ENCODE results near the gene SLC39A11.
"Not testable (repeated sequence)": the region's sequence is repeated elsewhere in the genome, so short reads cannot be mapped to it uniquely, and the experiment has no call there.

Gene SLC39A11

GRCh38 chr17:72942579-72942978 lies 149.9 kb downstream of the SLC39A11 start:
- no peak overlapping the region for H3K27ac Mint-ChIP-seq

GRCh38 chr17:72940496-72940895 lies 152.0 kb downstream of the SLC39A11 start:
- Mint-ChIP-seq H3K27me3 (no peaks in the 10 kb centered on the region), H3K9me3 (ENCODE audit: low read depth) (no peaks in the 10 kb centered on the region), H3K4me1 (ENCODE audit: low read depth) (no peaks in the 10 kb centered on the region), H3K36me3 (peaks cover 13% of the 10 kb centered on the region), H3K4me3 (no peak overlapping the region), H3K27ac (no peak overlapping the region)

More at GRCh38 chr17:72942579-72942978, 149.9 kb downstream of the SLC39A11 start:
- no peaks in the 10 kb centered on the region for H3K9me3 Mint-ChIP-seq (ENCODE audit: low read depth)
- H3K36me3 Mint-ChIP-seq, result peaks cover 22% of the 10 kb centered on the region
- H3K27me3 Mint-ChIP-seq, result no peaks in the 10 kb centered on the region
- no peak overlapping the region for H3K4me3 Mint-ChIP-seq
- no peaks in the 10 kb centered on the region for H3K4me1 Mint-ChIP-seq (ENCODE audit: low read depth)

- Mint-ChIP-seq H3K9me3 (ENCODE audit: low read depth) (no peaks in the 10 kb centered on the region), H3K27me3 (no peaks in the 10 kb centered on the region), H3K36me3 (peaks cover 16% of the 10 kb centered on the region), H3K27ac (no peak overlapping the region), H3K4me3 (no peak overlapping the region), H3K4me1 (ENCODE audit: low read depth) (no peaks in the 10 kb centered on the region)
Observed at GRCh38 chr17:72938482-72938881, 154.0 kb downstream of the SLC39A11 start.

GRCh38 chr17:72937707-72938106 lies 154.8 kb downstream of the SLC39A11 start:
- Mint-ChIP-seq H3K9me3 (ENCODE audit: low read depth) (no peaks in the 10 kb centered on the region), H3K27me3 (no peaks in the 10 kb centered on the region), H3K27ac (no peak overlapping the region), H3K36me3 (peaks cover 16% of the 10 kb centered on the region), H3K4me3 (no peak overlapping the region), H3K4me1 (ENCODE audit: low read depth) (no peaks in the 10 kb centered on the region)

- H3K36me3 Mint-ChIP-seq, result peaks cover 15% of the 10 kb centered on the region
- not testable (repeated sequence) for H3K27ac Mint-ChIP-seq; H3K4me1 Mint-ChIP-seq (ENCODE audit: low read depth); H3K27me3 Mint-ChIP-seq; H3K4me3 Mint-ChIP-seq; H3K9me3 Mint-ChIP-seq (ENCODE audit: low read depth)
Observed at GRCh38 chr17:72937254-72937653, 155.2 kb downstream of the SLC39A11 start.

- H3K4me1 Mint-ChIP-seq (ENCODE audit: low read depth), result peaks cover 10% of the 10 kb centered on the region
- H3K27ac Mint-ChIP-seq, result no peak overlapping the region
- no peaks in the 10 kb centered on the region for H3K27me3 Mint-ChIP-seq
- H3K4me3 Mint-ChIP-seq, result no peak overlapping the region
- no peaks in the 10 kb centered on the region for H3K9me3 Mint-ChIP-seq (ENCODE audit: low read depth)
- peaks cover 15% of the 10 kb centered on the region for H3K36me3 Mint-ChIP-seq
Observed at GRCh38 chr17:72935984-72936383, 156.5 kb downstream of the SLC39A11 start.

GRCh38 chr17:72934927-72935326 lies 157.6 kb downstream of the SLC39A11 start:
- Mint-ChIP-seq H3K9me3 (ENCODE audit: low read depth) (no peaks in the 10 kb centered on the region), H3K36me3 (peaks cover 11% of the 10 kb centered on the region), H3K27ac (no peak overlapping the region), H3K4me3 (no peak overlapping the region), H3K27me3 (no peaks in the 10 kb centered on the region), H3K4me1 (ENCODE audit: low read depth) (peaks cover 14% of the 10 kb centered on the region)

- Mint-ChIP-seq H3K9me3 (ENCODE audit: low read depth) (no peaks in the 10 kb centered on the region), H3K27me3 (no peaks in the 10 kb centered on the region), H3K36me3 (peaks cover 5% of the 10 kb centered on the region), H3K4me3 (no peak overlapping the region), H3K27ac (no peak overlapping the region), H3K4me1 (ENCODE audit: low read depth) (peaks cover 14% of the 10 kb centered on the region)
Observed at GRCh38 chr17:72931635-72932034, 160.9 kb downstream of the SLC39A11 start.

GRCh38 chr17:72931163-72931562 lies 161.3 kb downstream of the SLC39A11 start:
- H3K4me1 Mint-ChIP-seq (ENCODE audit: low read depth), result peaks cover 14% of the 10 kb centered on the region
- no peak overlapping the region for H3K27ac Mint-ChIP-seq
- H3K36me3 Mint-ChIP-seq, result peaks cover 3% of the 10 kb centered on the region
- no peak overlapping the region for H3K4me3 Mint-ChIP-seq
- H3K9me3 Mint-ChIP-seq (ENCODE audit: low read depth), result no peaks in the 10 kb centered on the region
- H3K27me3 Mint-ChIP-seq, result no peaks in the 10 kb centered on the region

- H3K4me3 Mint-ChIP-seq, result no peak overlapping the region
- peaks cover 14% of the 10 kb centered on the region for H3K4me1 Mint-ChIP-seq (ENCODE audit: low read depth)
- no peaks in the 10 kb centered on the region for H3K27me3 Mint-ChIP-seq
- no peaks in the 10 kb centered on the region for H3K9me3 Mint-ChIP-seq (ENCODE audit: low read depth)
- H3K36me3 Mint-ChIP-seq, result peaks cover 4% of the 10 kb centered on the region
- H3K27ac Mint-ChIP-seq, result no peak overlapping the region
Observed at GRCh38 chr17:72930031-72930430, 162.5 kb downstream of the SLC39A11 start.

- Mint-ChIP-seq H3K9me3 (ENCODE audit: low read depth) (no peaks in the 10 kb centered on the region), H3K27ac (no peak overlapping the region), H3K27me3 (no peaks in the 10 kb centered on the region), H3K36me3 (peaks cover 3% of the 10 kb centered on the region), H3K4me1 (ENCODE audit: low read depth) (peaks cover 14% of the 10 kb centered on the region), H3K4me3 (no peak overlapping the region)
Observed at GRCh38 chr17:72928454-72929136, 163.9 kb downstream of the SLC39A11 start.

- Mint-ChIP-seq H3K36me3 (peaks cover 9% of the 10 kb centered on the region), H3K27ac (no peak overlapping the region), H3K4me3 (no peak overlapping the region), H3K4me1 (ENCODE audit: low read depth) (peaks cover 14% of the 10 kb centered on the region), H3K9me3 (ENCODE audit: low read depth) (no peaks in the 10 kb centered on the region), H3K27me3 (no peaks in the 10 kb centered on the region)
Observed at GRCh38 chr17:72927760-72928159, 164.7 kb downstream of the SLC39A11 start.

GRCh38 chr17:72927146-72927545 lies 165.3 kb downstream of the SLC39A11 start:
- no peaks in the 10 kb centered on the region for H3K9me3 Mint-ChIP-seq (ENCODE audit: low read depth)
- H3K27me3 Mint-ChIP-seq, result no peaks in the 10 kb centered on the region
- H3K27ac Mint-ChIP-seq, result no peak overlapping the region
- peaks cover 14% of the 10 kb centered on the region for H3K4me1 Mint-ChIP-seq (ENCODE audit: low read depth)
- peaks cover 12% of the 10 kb centered on the region for H3K36me3 Mint-ChIP-seq
- no peak overlapping the region for H3K4me3 Mint-ChIP-seq

- Mint-ChIP-seq H3K4me3 (no peak overlapping the region), H3K36me3 (peaks cover 14% of the 10 kb centered on the region), H3K27ac (no peak overlapping the region), H3K4me1 (ENCODE audit: low read depth) (peaks cover 6% of the 10 kb centered on the region), H3K9me3 (ENCODE audit: low read depth) (no peaks in the 10 kb centered on the region), H3K27me3 (no peaks in the 10 kb centered on the region)
Observed at GRCh38 chr17:72926171-72926570, 166.3 kb downstream of the SLC39A11 start.

- H3K27ac Mint-ChIP-seq, result no peak overlapping the region
Observed at GRCh38 chr17:72924196-72924595, 168.3 kb downstream of the SLC39A11 start.

GRCh38 chr17:72922219-72922618 lies 170.3 kb downstream of the SLC39A11 start:
- no peak overlapping the region for H3K4me3 Mint-ChIP-seq
- no peaks in the 10 kb centered on the region for H3K4me1 Mint-ChIP-seq (ENCODE audit: low read depth)
- H3K27me3 Mint-ChIP-seq, result no peaks in the 10 kb centered on the region
- H3K36me3 Mint-ChIP-seq, result peaks cover 25% of the 10 kb centered on the region
- no peaks in the 10 kb centered on the region for H3K9me3 Mint-ChIP-seq (ENCODE audit: low read depth)
- no peak overlapping the region for H3K27ac Mint-ChIP-seq

More at GRCh38 chr17:72924196-72924595, 168.3 kb downstream of the SLC39A11 start:
- Mint-ChIP-seq H3K9me3 (ENCODE audit: low read depth) (no peaks in the 10 kb centered on the region), H3K27me3 (no peaks in the 10 kb centered on the region), H3K4me3 (no peak overlapping the region), H3K36me3 (peaks cover 19% of the 10 kb centered on the region), H3K4me1 (ENCODE audit: low read depth) (no peaks in the 10 kb centered on the region)
